H1 (cell line): ENCODE measurements around the gene MDFI. TPM values are rescaled to one million over a fixed set of nuclear protein-coding genes. Genes with fewer than 3 reads are reported as not detected.

Experiments used
- BACH1 ChIP-seq: IDR thresholded peaks from 2 replicates; pipeline ENCODE4 v1.6.1; 2012; ENCODE audit warnings: low read length, improper control_type of control experiment
- CBX5 ChIP-seq: fragments of 300-800, 300-1000 bp; sonication (generic); IDR thresholded peaks from 2 replicates; pipeline ENCODE4 v1.7.1; 2016; ENCODE audit warnings: antibody characterized with exemption, low read length, low read depth
- CHD7 ChIP-seq: fragments of 300-600 bp; sonication (generic); IDR thresholded peaks from 2 replicates; pipeline ENCODE4 v1.7.1; 2012; ENCODE audit warnings: low read length, moderate library complexity, mild to moderate bottlenecking, inconsistent platforms; ENCODE audit not compliant: insufficient replicate concordance
- EZH2 ChIP-seq: fragments of 200-600 bp; sonication (generic); IDR thresholded peaks from 2 replicates; pipeline ENCODE4 v1.7.1; 2012; ENCODE audit warnings: low read depth, mild to moderate bottlenecking, moderate library complexity, low read length, inconsistent platforms; ENCODE audit not compliant: severe bottlenecking
- MAFK ChIP-seq: IDR thresholded peaks from 2 replicates; pipeline ENCODE4 v1.6.1; 2012; ENCODE audit warnings: low read depth, mild to moderate bottlenecking, improper control_type of control experiment, low read length
- POLR2AphosphoS5 ChIP-seq: IDR thresholded peaks from 2 replicates; pipeline ENCODE4 v1.6.1; 2011; ENCODE audit warnings: low read depth, low read length
- SAP30 ChIP-seq: fragments of 300-600 bp; sonication (generic); IDR thresholded peaks from 2 replicates; pipeline ENCODE4 v1.7.1; 2012; ENCODE audit warnings: low read length, moderate library complexity, mild to moderate bottlenecking, inconsistent platforms; ENCODE audit not compliant: insufficient read depth, insufficient replicate concordance
- SIRT6 ChIP-seq: IDR thresholded peaks from one replicate; pipeline ENCODE4 v1.7.1; 2012; ENCODE audit warnings: low read length, inconsistent platforms
- ZNF274 ChIP-seq: IDR thresholded peaks from 2 replicates; pipeline ENCODE4 v1.7.0; 2012; ENCODE audit warnings: low read length, borderline replicate concordance; ENCODE audit errors: extremely low read depth
- polyA plus RNA-seq, 7 experiments: library from polyadenylated mRNA; depleted of rRNA in 3 of 7; stranded (reverse) in 5 of 7; unstranded in 2 of 7; fragments of >200 nt in 5 of 7; fragments of 200-250 nt in 2 of 7; gene quantifications; 1 replicate in 5 of 7; 2 replicates in 1 of 7; 4 replicates in 1 of 7; pipeline versions ENCODE4 v1.2.1 to v1.2.3, GENCODE V29; 2011 to 2013; ENCODE audit warnings: missing spikeins in 2 of 7, mixed read lengths in 2 of 7
- total RNA-seq: library from RNA; stranded (reverse); fragmentation: NEBNext Ultra II Directional; extraction: Animal tissue kit (Norgen Biotek cat#: 25700); gene quantifications from 2 replicates; pipeline ENCODE4 v1.2.1, GENCODE V29; 2021
- TF ChIP-seq, protein P1 (sequence below): IDR thresholded peaks from 2 replicates; pipeline ENCODE4 v1.6.1; 2011; ENCODE audit warnings: low read depth, mild to moderate bottlenecking, low read length; ENCODE audit not compliant: insufficient read depth

The MDFI gene
- total and polyA plus RNA-seq, 2 of the 8 experiments (the other 6 are each of a cell fraction or from before 2014, with no cell fraction given): 41.0 to 65.6 TPM

GRCh38 chr6:41602864-41603608 is 35.2 kb upstream of the MDFI start (continued):
- TF ChIP-seq CHD7 (no peak), SAP30 (no peak), ZNF274 (no peak), CBX5 (no peak), EZH2 (no peak), SIRT6 (no peak), BACH1 (no peak), MAFK (no peak), POLR2AphosphoS5 (no peak)
- TF ChIP-seq, protein P1, sequence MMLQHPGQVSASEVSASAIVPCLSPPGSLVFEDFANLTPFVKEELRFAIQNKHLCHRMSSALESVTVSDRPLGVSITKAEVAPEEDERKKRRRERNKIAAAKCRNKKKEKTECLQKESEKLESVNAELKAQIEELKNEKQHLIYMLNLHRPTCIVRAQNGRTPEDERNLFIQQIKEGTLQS: no peak
